Pancreas (tissue), 10 donors: ENCODE data around the gene TMCO6. TPM values are rescaled to one million over a fixed set of nuclear protein-coding genes. Genes with fewer than 3 reads are reported as not detected.

Experiments used
- ATAC-seq, 4 donors: fragments of 200-7000 bp; cut with Tn5 transposase; one replicate each; pipeline versions ENCODE4 v1.8.0 to v1.9.1; 2020; ENCODE audit warnings: mild to moderate bottlenecking in 4 of 4, moderate library complexity in 4 of 4
- DNase-seq, 6 donors: peaks; one replicate each; pipeline ENCODE4 v3.0.0-alpha.2; 2020
- FAIRE-seq: peaks from 2 replicates; lab custom pipeline; 2012; peaks lifted over from hg19 to GRCh38; lab: Jason Lieb, UNC
- H3K27ac ChIP-seq, 4 donors: fragments of 200-600 bp; sonication (generic); 1 replicate in 3 of 4; 2 replicates in 1 of 4; pipeline versions ENCODE4 v1.5.0 to v1.8.0; 2020
- H3K27me3 ChIP-seq, 4 donors: fragments of 200-600 bp; one replicate each; pipeline ENCODE4 v1.8.0; 2021
- H3K36me3 ChIP-seq, 3 donors: fragments of 200-600 bp; sonication (generic) in 1 of 3; one replicate each; pipeline versions ENCODE4 v1.5.0 to v1.8.0; 2020 to 2021
- H3K4me1 ChIP-seq, 3 donors: fragments of 200-600 bp; one replicate each; pipeline ENCODE4 v1.8.0; 2021
- H3K4me3 ChIP-seq, 4 donors: fragments of 200-600 bp; sonication (generic) in 2 of 4; one replicate each; pipeline versions ENCODE4 v1.5.0 to v1.8.0; 2020 to 2021
- H3K9me3 ChIP-seq, 4 donors: fragments of 200-600 bp; one replicate each; pipeline ENCODE4 v1.8.0; 2021
- WGBS, 2 donors: extraction: QIAGEN DNeasy Blood & Tissue Kit; methylation state at CpG; one replicate each; pipeline ENCODE4 v1.1.7; 2013; 5-methylcytosine and 5-hydroxymethylcytosine counted together
- intact Hi-C, 3 donors: fragments of 100-400 bp; cut with DNase I; formaldehyde crosslinking; loops; one replicate each; pipeline versions ENCODE4 v1.11.1 to v1.14.2; 2022
- microRNA-seq, 2 donors: library from miRNA; unstranded; fragments of <30 nt; microRNA quantifications; one replicate each; pipeline versions ENCODE4 to v1.1.0, GENCODE V29; 2019 to 2020
- polyA plus RNA-seq, 2 donors: library from polyadenylated mRNA; stranded (reverse); fragments of 200-250 nt; gene quantifications; one replicate each; pipeline ENCODE4 v1.2.3, GENCODE V29; 2013
- total RNA-seq, 6 donors: library from RNA; stranded (reverse); fragmentation: NEBNext Ultra II Directional in 4 of 6; extraction: Animal tissue kit (Norgen Biotek cat#: 25700) in 4 of 6; gene quantifications; one replicate each; pipeline versions ENCODE4 v1.2.1 to v1.2.4, GENCODE V29; 2021 to 2023
- TF ChIP-seq, protein P1 (sequence below), 4 donors: fragments of 200-600 bp; sonication (generic) in 3 of 4; IDR thresholded peaks; one replicate each; pipeline versions ENCODE4 v1.5.0 to v1.8.0; 2021; ENCODE audit warnings: antibody characterized with exemption in 4 of 4
- donor health status: healthy with polysubstance abuse.
- donor health status: DM: no; HTN: no; CAD: no; lungs with moderate emphysema.
- donor health status: DM: no; HTN: no; CAD: no.
- donor health status: control.
- donor health status: control.
- donor health status: Bipolar disorder and iron deficiency.
- donor health status: DM: yes; HTN: yes; CAD: no.
- donor health status: DM: no; HTN: no; CAD: no.
- donor health status: DM: no; HTN: no; CAD: no.
- donor health status: DM: yes; HTN: yes; CAD: no.

The TMCO6 gene
- total and polyA plus RNA-seq, 8 donors: 5.5 to 19.7 (median 9.1) TPM

DNA sequence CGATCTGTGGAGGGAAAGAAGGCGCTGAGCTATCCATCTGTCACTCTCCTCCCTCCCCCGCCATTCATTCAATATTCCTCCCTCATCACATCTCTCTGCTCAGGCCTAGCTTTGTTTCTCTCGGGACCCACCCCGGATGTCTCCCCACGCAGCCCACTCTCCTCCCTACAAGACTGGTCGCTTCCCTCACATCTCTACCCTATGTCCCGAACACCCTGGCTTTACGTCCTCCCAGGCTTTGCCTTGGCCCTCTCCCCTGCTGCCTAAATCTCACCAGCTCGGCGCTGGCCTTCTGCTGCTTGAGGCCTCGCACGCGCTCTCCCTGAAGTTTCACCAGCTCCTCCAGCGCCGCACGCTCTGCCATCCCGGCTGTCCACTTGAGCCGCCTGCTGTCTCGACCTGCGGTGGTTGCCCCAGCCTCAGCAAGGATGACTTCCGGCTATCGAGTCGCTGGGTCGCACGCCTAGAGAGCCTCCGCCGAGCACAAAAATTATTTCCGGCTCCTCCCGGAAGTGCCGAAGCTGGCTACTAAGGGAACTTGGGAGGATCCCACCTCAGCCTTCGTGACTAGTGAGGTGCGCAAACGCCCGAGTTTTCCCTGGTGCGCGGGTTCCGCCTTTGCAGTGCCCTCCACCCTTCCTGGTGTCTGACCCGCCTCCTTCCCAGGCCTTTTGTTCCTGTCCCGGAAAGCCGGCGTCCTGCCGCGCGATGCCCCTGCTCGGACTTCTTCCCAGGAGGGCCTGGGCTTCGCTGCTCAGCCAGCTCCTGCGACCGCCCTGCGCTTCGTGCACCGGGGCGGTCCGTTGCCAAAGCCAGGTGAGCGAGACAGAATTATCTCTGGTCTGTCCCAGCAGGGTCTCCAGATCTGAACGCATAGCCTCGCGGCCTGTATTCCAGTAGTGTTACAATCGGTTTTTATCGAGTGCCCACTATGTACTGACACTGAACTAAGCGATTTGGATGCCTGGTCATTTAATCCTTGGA lies 52.0 kb downstream of the TMCO6 start, which contains the start of the genes HARS1 and HARS2:
HARS1 (minus strand) TSS at position 430 of the 984 bp plus-strand sequence; CDS start at position 364, 66 bp downstream.
HARS2 (plus strand) TSS at position 515 of the 984 bp plus-strand sequence; CDS start at position 709, 194 bp downstream.
- peaks cover 0 to 9% (median 9%) of the 10 kb centered on the region in 3 donors for H3K4me1 ChIP-seq
- peak within 1 kb of the TSS; percentile 41 to 92 (median 73) for H3K4me3 ChIP-seq
- peak within 1 kb of the TSS; percentile 59 to 79 (median 70) for H3K27ac ChIP-seq
- H3K27me3 ChIP-seq: no peaks in the 10 kb centered on the region
- ATAC-seq (peak; percentile 98 to 99 (median 99)), FAIRE-seq (no peak), DNase-seq (peak; percentile 82 to 93 (median 88))
- 1% methylated on average over 61 of the region's 61 CpGs for WGBS, 2 donors
- TF ChIP-seq, protein P1, sequence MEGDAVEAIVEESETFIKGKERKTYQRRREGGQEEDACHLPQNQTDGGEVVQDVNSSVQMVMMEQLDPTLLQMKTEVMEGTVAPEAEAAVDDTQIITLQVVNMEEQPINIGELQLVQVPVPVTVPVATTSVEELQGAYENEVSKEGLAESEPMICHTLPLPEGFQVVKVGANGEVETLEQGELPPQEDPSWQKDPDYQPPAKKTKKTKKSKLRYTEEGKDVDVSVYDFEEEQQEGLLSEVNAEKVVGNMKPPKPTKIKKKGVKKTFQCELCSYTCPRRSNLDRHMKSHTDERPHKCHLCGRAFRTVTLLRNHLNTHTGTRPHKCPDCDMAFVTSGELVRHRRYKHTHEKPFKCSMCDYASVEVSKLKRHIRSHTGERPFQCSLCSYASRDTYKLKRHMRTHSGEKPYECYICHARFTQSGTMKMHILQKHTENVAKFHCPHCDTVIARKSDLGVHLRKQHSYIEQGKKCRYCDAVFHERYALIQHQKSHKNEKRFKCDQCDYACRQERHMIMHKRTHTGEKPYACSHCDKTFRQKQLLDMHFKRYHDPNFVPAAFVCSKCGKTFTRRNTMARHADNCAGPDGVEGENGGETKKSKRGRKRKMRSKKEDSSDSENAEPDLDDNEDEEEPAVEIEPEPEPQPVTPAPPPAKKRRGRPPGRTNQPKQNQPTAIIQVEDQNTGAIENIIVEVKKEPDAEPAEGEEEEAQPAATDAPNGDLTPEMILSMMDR (IDR thresholded peaks at IDR 0.05): no peak
- no peaks in the 10 kb centered on the region for H3K9me3 ChIP-seq
- intact Hi-C loops: no loop called here
- H3K36me3 ChIP-seq: peaks cover 0 to 22% (median 6%) of the 10 kb centered on the region in 3 donors

DNA sequence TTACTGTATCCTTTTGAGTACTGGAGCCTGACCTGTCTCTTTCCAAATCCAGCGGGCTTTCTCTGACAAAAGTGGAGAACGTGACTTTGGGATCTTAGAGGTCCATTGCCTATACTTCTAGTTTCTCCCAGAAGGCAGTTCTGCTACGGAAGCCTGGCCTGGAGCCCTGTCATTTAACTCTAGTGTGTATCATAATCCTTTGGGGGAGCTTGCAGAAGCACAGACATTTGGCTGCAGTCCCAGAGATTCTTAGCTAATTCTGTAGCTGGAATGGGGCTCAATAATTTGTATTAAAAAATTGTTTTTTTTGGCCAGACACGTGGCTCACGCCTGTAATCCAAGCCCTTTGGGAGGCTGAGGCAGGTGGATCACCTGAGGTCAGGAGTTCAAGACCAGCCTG lies 55.0 kb downstream of the TMCO6 start:
- intact Hi-C loops: no loop called here
- no peaks in the 10 kb centered on the region for H3K9me3 ChIP-seq
- peaks cover 0 to 9% (median 9%) of the 10 kb centered on the region in 3 donors for H3K4me1 ChIP-seq
- no peak for ATAC-seq
- FAIRE-seq: no peak
- no peak for DNase-seq
- H3K4me3 ChIP-seq: no peak overlapping the region
- no peak overlapping the region for H3K27ac ChIP-seq
- WGBS, 2 donors: 69 to 77% methylated on average over 5 of the region's 5 CpGs
- no peaks in the 10 kb centered on the region for H3K27me3 ChIP-seq
- TF ChIP-seq, protein P1 (IDR thresholded peaks at IDR 0.05): no peak
- peaks cover 8 to 42% (median 16%) of the 10 kb centered on the region in 3 donors for H3K36me3 ChIP-seq

Small RNAs within 50 kb of the gene (microRNA-seq; reads per million reads assigned to microRNA genes)
- 0 to 1.8 reads per million in 2 donors for gene MIR3655

Other genes with a start within 250 kb of the TMCO6 start
- 10 to 100 TPM; 56.0 to 77.7 (median 64.0) TPM for gene ANKHD1, start 237.6 kb upstream of the TMCO6 start, total RNA-seq
- gene ANKHD1, start 237.6 kb upstream of the TMCO6 start, polyA plus RNA-seq: 10 to 100 TPM; 56.4 to 76.1 TPM
- 10 to 100 TPM in 4 of 6 donors, 1 to 10 TPM in 2; 7.2 to 19.9 (median 12.1) TPM for gene EIF4EBP3, start 91.8 kb upstream of the TMCO6 start, total RNA-seq
- 10 to 100 TPM; 52.7 to 55.5 TPM for gene EIF4EBP3, start 91.8 kb upstream of the TMCO6 start, polyA plus RNA-seq
- gene SRA1, start 82.0 kb upstream of the TMCO6 start, total RNA-seq: 10 to 100 TPM in 4 of 6 donors, 1 to 10 TPM in 2; 7.0 to 14.3 (median 11.2) TPM
- 10 to 100 TPM; 20.5 to 29.7 TPM for gene SRA1, start 82.0 kb upstream of the TMCO6 start, polyA plus RNA-seq
- gene APBB3, start 74.9 kb upstream of the TMCO6 start, total RNA-seq: 10 to 100 TPM in 4 of 6 donors, 1 to 10 TPM in 2; 8.1 to 20.0 (median 12.7) TPM
- gene APBB3, start 74.9 kb upstream of the TMCO6 start, polyA plus RNA-seq: 10 to 100 TPM; 48.1 to 51.0 TPM
- 10 to 100 TPM; 17.0 to 36.5 (median 26.4) TPM for gene SLC35A4, start 74.6 kb upstream of the TMCO6 start, total RNA-seq
- gene SLC35A4, start 74.6 kb upstream of the TMCO6 start, polyA plus RNA-seq: 10 to 100 TPM; 19.5 to 24.9 TPM
- gene CD14, start 6.3 kb upstream of the TMCO6 start, total RNA-seq: 10 to 100 TPM in 3 of 6 donors, 1 to 10 TPM in 3; 4.3 to 45.8 (median 16.1) TPM
- gene CD14, start 6.3 kb upstream of the TMCO6 start, polyA plus RNA-seq: 10 to 100 TPM; 11.8 to 17.6 TPM
- gene NDUFA2, start 8.2 kb downstream of the TMCO6 start, total RNA-seq: 10 to 100 TPM; 20.7 to 31.9 (median 24.2) TPM
- 100 to 1,000 TPM; 106 to 125 TPM for gene NDUFA2, start 8.2 kb downstream of the TMCO6 start, polyA plus RNA-seq
- 10 to 100 TPM; 25.1 to 43.5 (median 28.1) TPM for gene IK, start 8.4 kb downstream of the TMCO6 start, total RNA-seq
- gene IK, start 8.4 kb downstream of the TMCO6 start, polyA plus RNA-seq: 10 to 100 TPM; 31.2 to 53.4 TPM
- 10 to 100 TPM; 10.2 to 14.1 (median 11.9) TPM for gene WDR55, start 25.5 kb downstream of the TMCO6 start, total RNA-seq
- gene WDR55, start 25.5 kb downstream of the TMCO6 start, polyA plus RNA-seq: 10 to 100 TPM; 17.1 to 19.2 TPM
- gene DND1, start 34.1 kb downstream of the TMCO6 start, total RNA-seq: 1 to 10 TPM in 1 of 6 donors, under 1 TPM in 5; 0.37 to 1.0 (median 0.56) TPM
- 1 to 10 TPM; 3.5 to 3.8 TPM for gene DND1, start 34.1 kb downstream of the TMCO6 start, polyA plus RNA-seq
- 10 to 100 TPM; 24.7 to 34.7 (median 30.1) TPM for gene HARS1, start 51.9 kb downstream of the TMCO6 start, total RNA-seq
- 10 to 100 TPM; 46.8 to 47.8 TPM for gene HARS1, start 51.9 kb downstream of the TMCO6 start, polyA plus RNA-seq
- gene HARS2, start 52.0 kb downstream of the TMCO6 start, total RNA-seq: 10 to 100 TPM in 1 of 6 donors, 1 to 10 TPM in 5; 5.9 to 15.9 (median 8.6) TPM
- gene HARS2, start 52.0 kb downstream of the TMCO6 start, polyA plus RNA-seq: 10 to 100 TPM; 12.4 to 23.6 TPM
- gene ZMAT2, start 61.0 kb downstream of the TMCO6 start, total RNA-seq: 10 to 100 TPM; 10.5 to 28.0 (median 15.8) TPM
- 10 to 100 TPM; 21.2 to 42.9 TPM for gene ZMAT2, start 61.0 kb downstream of the TMCO6 start, polyA plus RNA-seq
- under 1 TPM in 4 of 6 donors, not detected in 2; 0.03 to 0.13 (median 0.09) TPM for gene PCDHA1, start 146.7 kb downstream of the TMCO6 start, total RNA-seq
- under 1 TPM; 0.04 to 0.47 TPM for gene PCDHA1, start 146.7 kb downstream of the TMCO6 start, polyA plus RNA-seq
- under 1 TPM in 5 of 6 donors, not detected in 1; 0.08 to 0.31 (median 0.12) TPM for gene PCDHA2, start 155.4 kb downstream of the TMCO6 start, total RNA-seq
- under 1 TPM; 0.19 to 0.40 TPM for gene PCDHA2, start 155.4 kb downstream of the TMCO6 start, polyA plus RNA-seq
- gene PCDHA3, start 161.6 kb downstream of the TMCO6 start, total RNA-seq: under 1 TPM; 0.24 to 0.79 (median 0.50) TPM
- gene PCDHA3, start 161.6 kb downstream of the TMCO6 start, polyA plus RNA-seq: 1 to 10 TPM in 1 of 2 donors, under 1 TPM in 1; 0.27 to 1.2 TPM
- gene PCDHA4, start 167.6 kb downstream of the TMCO6 start, total RNA-seq: 1 to 10 TPM in 4 of 6 donors, under 1 TPM in 2; 0.74 to 3.1 (median 1.5) TPM
- gene PCDHA4, start 167.6 kb downstream of the TMCO6 start, polyA plus RNA-seq: under 1 TPM; 0.53 to 0.70 TPM
- gene PCDHA5, start 182.2 kb downstream of the TMCO6 start, total RNA-seq: under 1 TPM; 0.24 to 0.92 (median 0.48) TPM
- gene PCDHA5, start 182.2 kb downstream of the TMCO6 start, polyA plus RNA-seq: under 1 TPM; 0.80 to 0.96 TPM
- 1 to 10 TPM in 4 of 6 donors, under 1 TPM in 2; 0.31 to 1.7 (median 1.1) TPM for gene PCDHA6, start 188.5 kb downstream of the TMCO6 start, total RNA-seq
- 1 to 10 TPM in 1 of 2 donors, under 1 TPM in 1; 0.42 to 1.6 TPM for gene PCDHA6, start 188.5 kb downstream of the TMCO6 start, polyA plus RNA-seq
- under 1 TPM; 0.19 to 0.84 (median 0.44) TPM for gene PCDHA7, start 194.8 kb downstream of the TMCO6 start, total RNA-seq
- under 1 TPM; 0.49 to 0.96 TPM for gene PCDHA7, start 194.8 kb downstream of the TMCO6 start, polyA plus RNA-seq
- under 1 TPM; 0.08 to 0.76 (median 0.41) TPM for gene PCDHA8, start 201.7 kb downstream of the TMCO6 start, total RNA-seq
- gene PCDHA8, start 201.7 kb downstream of the TMCO6 start, polyA plus RNA-seq: under 1 TPM; 0.30 to 0.40 TPM
- under 1 TPM; 0.12 to 0.55 (median 0.23) TPM for gene PCDHA9, start 208.9 kb downstream of the TMCO6 start, total RNA-seq
- under 1 TPM in 1 of 2 donors, not detected in 1; 0.19 TPM for gene PCDHA9, start 208.9 kb downstream of the TMCO6 start, polyA plus RNA-seq
- gene PCDHA10, start 216.4 kb downstream of the TMCO6 start, total RNA-seq: 1 to 10 TPM; 1.4 to 6.7 (median 3.1) TPM
- gene PCDHA10, start 216.4 kb downstream of the TMCO6 start, polyA plus RNA-seq: under 1 TPM; 0.16 to 0.34 TPM
- 1 to 10 TPM in 4 of 6 donors, under 1 TPM in 2; 0.78 to 1.6 (median 1.2) TPM for gene PCDHA11, start 229.5 kb downstream of the TMCO6 start, total RNA-seq
- gene PCDHA11, start 229.5 kb downstream of the TMCO6 start, polyA plus RNA-seq: under 1 TPM; 0.34 to 0.35 TPM
- gene PCDHA12, start 235.9 kb downstream of the TMCO6 start, total RNA-seq: 1 to 10 TPM in 4 of 6 donors, under 1 TPM in 2; 0.75 to 1.5 (median 1.3) TPM
- gene PCDHA12, start 235.9 kb downstream of the TMCO6 start, polyA plus RNA-seq: under 1 TPM; 0.42 to 0.54 TPM
- gene PCDHA13, start 242.7 kb downstream of the TMCO6 start, total RNA-seq: 1 to 10 TPM in 3 of 6 donors, under 1 TPM in 3; 0.63 to 2.0 (median 1.2) TPM
- gene PCDHA13, start 242.7 kb downstream of the TMCO6 start, polyA plus RNA-seq: under 1 TPM; 0.27 to 0.35 TPM